Neuronal stem cell (in vitro differentiated cells): ENCODE measurements around the gene LRRC8E.

Experiments
- DNase-seq: peaks from one replicate; pipeline ENCODE4 v3.0.0-alpha.2; 2013; ENCODE audit warnings: low spot score
- H2AFZ ChIP-seq: one replicate; pipeline ENCODE4 v1.6.1; 2013; ENCODE audit warnings: mild to moderate bottlenecking, low read length, inconsistent platforms
- H2AK5ac ChIP-seq: 2 replicates; pipeline ENCODE4 v1.6.1; 2013; ENCODE audit warnings: low read depth, mild to moderate bottlenecking, inconsistent platforms, low read length, moderate library complexity, mixed read lengths
- H2BK120ac ChIP-seq: 2 replicates; pipeline ENCODE4 v1.6.1; 2013; ENCODE audit warnings: low read depth, mild to moderate bottlenecking, inconsistent platforms, low read length, moderate library complexity, mixed read lengths
- H2BK12ac ChIP-seq: one replicate; pipeline ENCODE4 v1.6.1; 2013; ENCODE audit warnings: low read length, inconsistent platforms
- H2BK15ac ChIP-seq: 2 replicates; pipeline ENCODE4 v1.6.1; 2013; ENCODE audit warnings: mild to moderate bottlenecking, low read length, inconsistent platforms, mixed read lengths
- H2BK5ac ChIP-seq: one replicate; pipeline ENCODE4 v1.6.1; 2013; ENCODE audit warnings: inconsistent platforms, mild to moderate bottlenecking, low read length, moderate library complexity
- H3K14ac ChIP-seq: one replicate; pipeline ENCODE4 v1.6.1; 2013; ENCODE audit warnings: low read length, inconsistent platforms
- H3K18ac ChIP-seq: 2 replicates; pipeline ENCODE4 v1.6.1; 2013; ENCODE audit warnings: low read length, inconsistent platforms
- H3K23ac ChIP-seq: 2 replicates; pipeline ENCODE4 v1.6.1; 2013; ENCODE audit warnings: low read depth, mild to moderate bottlenecking, mixed read lengths, low read length, inconsistent platforms; ENCODE audit not compliant: poor library complexity
- H3K27ac ChIP-seq: replicated peaks from 3 replicates; pipeline ENCODE4 v1.5.1; 2013; ENCODE audit warnings: low read length, inconsistent platforms
- H3K27me3 ChIP-seq, 3 experiments: 2 replicates each; pipeline ENCODE4 v1.6.1; 2013; ENCODE audit warnings: low read length in 3 of 3, mild to moderate bottlenecking in 2 of 3, inconsistent platforms in 1 of 3, low read depth in 1 of 3, mixed read lengths in 1 of 3, moderate library complexity in 1 of 3; ENCODE audit not compliant: control insufficient read depth in 3 of 3, insufficient read depth in 3 of 3
- H3K36me3 ChIP-seq, 2 donors: replicated peaks in 1 of 2; 2 replicates each; pipeline ENCODE4 v1.6.1; 2013; ENCODE audit warnings: low read length in 2 of 2; ENCODE audit not compliant: control insufficient read depth in 2 of 2, insufficient read depth in 2 of 2
- H3K4ac ChIP-seq: 2 replicates; pipeline ENCODE4 v1.6.1; 2013; ENCODE audit warnings: inconsistent platforms, mild to moderate bottlenecking, low read length, moderate library complexity
- H3K4me1 ChIP-seq, 2 donors: 1 replicate in 1 of 2; 2 replicates in 1 of 2; pipeline ENCODE4 v1.6.1; 2013; ENCODE audit warnings: low read length in 2 of 2, low read depth in 1 of 2; ENCODE audit not compliant: control insufficient read depth in 2 of 2, insufficient read depth in 1 of 2
- H3K4me2 ChIP-seq: one replicate; pipeline ENCODE4 v1.6.1; 2013; ENCODE audit warnings: mild to moderate bottlenecking, low read length, inconsistent platforms; ENCODE audit not compliant: insufficient read depth, poor library complexity, severe bottlenecking
- H3K4me3 ChIP-seq, 2 donors: 2 replicates each; pipeline ENCODE4 v1.5.1; 2013; ENCODE audit warnings: low read length in 2 of 2, mild to moderate bottlenecking in 2 of 2, inconsistent platforms in 1 of 2, moderate library complexity in 1 of 2
- H3K79me1 ChIP-seq: one replicate; pipeline ENCODE4 v1.6.1; 2013; ENCODE audit warnings: low read depth, mild to moderate bottlenecking, inconsistent platforms, low read length, moderate library complexity
- H3K9ac ChIP-seq: one replicate; pipeline ENCODE4 v1.6.1; 2013; ENCODE audit warnings: mild to moderate bottlenecking, low read depth, low read length, inconsistent platforms; ENCODE audit not compliant: poor library complexity
- H3K9me3 ChIP-seq, 2 donors: replicated peaks in 1 of 2; 2 replicates each; pipeline versions ENCODE3 to v1.6.1; 2013; ENCODE audit warnings: low read length in 2 of 2, mild to moderate bottlenecking in 2 of 2, inconsistent platforms in 1 of 2, low read depth in 1 of 2, mixed read lengths in 1 of 2, moderate library complexity in 1 of 2; ENCODE audit not compliant: control insufficient read depth in 2 of 2, insufficient read depth in 1 of 2
- H4K8ac ChIP-seq: one replicate; pipeline ENCODE4 v1.6.1; 2013; ENCODE audit warnings: low read depth, mild to moderate bottlenecking, inconsistent platforms, low read length, moderate library complexity
- H4K91ac ChIP-seq: one replicate; pipeline ENCODE4 v1.6.1; 2013; ENCODE audit warnings: low read length, low read depth, mild to moderate bottlenecking, inconsistent platforms; ENCODE audit not compliant: poor library complexity
- WGBS, 2 donors: extraction: QIAGEN DNeasy Blood & Tissue Kit; methylation state at CpG; one replicate each; pipeline ENCODE4 v1.1.7; 2013; ENCODE audit warnings: missing lambda C conversion rate in 2 of 2, mixed read lengths in 1 of 2; ENCODE audit not compliant: insufficient read length in 2 of 2, insufficient replicate concordance in 1 of 2; ENCODE audit errors: extremely low coverage in 2 of 2; 5-methylcytosine and 5-hydroxymethylcytosine counted together

LRRC8E gene

GRCh38 chr19:7943444-7944176, 55.3 kb downstream of the LRRC8E start, which contains the start of gene TIMM44:
TIMM44 (minus strand) TSS chr19:7943666; CDS start chr19:7943651, 15 bp downstream.
- Histone ChIP-seq H4K8ac (peak within 1 kb of the TSS; percentile 52), H2AK5ac (peak within 1 kb of the TSS; percentile 97), H3K27ac (peak within 1 kb of the TSS; percentile 80), H3K4me2 (peak within 1 kb of the TSS; percentile 93), H2BK15ac (peak within 1 kb of the TSS; percentile 83), H2BK120ac (peak within 1 kb of the TSS; percentile 29), H3K9ac (peak within 1 kb of the TSS; percentile 87), H3K18ac (peak within 1 kb of the TSS; percentile 95), H3K4ac (peak within 1 kb of the TSS; percentile 84), H2BK5ac (peak within 1 kb of the TSS; percentile 60), H3K14ac (no peak within 1 kb of the TSS), H3K23ac (peak within 1 kb of the TSS; percentile 73), H3K4me3 (peak within 1 kb of the TSS; percentile 92 to 93), H4K91ac (no peak within 1 kb of the TSS), H3K4me1 (peaks cover 0 to 3% of the 10 kb centered on the region in 2 donors), H2AFZ (peak within 1 kb of the TSS; percentile 93), H3K27me3 (no peaks in the 10 kb centered on the region), H2BK12ac (no peak within 1 kb of the TSS), H3K36me3 (peaks cover 18 to 40% of the 10 kb centered on the region in 2 donors), H3K79me1 (peaks cover 7% of the 10 kb centered on the region), H3K9me3 (no peaks in the 10 kb centered on the region)
- DNase-seq: peak; percentile 99
- no CpG with 5 or more reads among the region's 56 CpGs for WGBS, 2 donors

GRCh38 chr19:7944177-7944761, 56.0 kb downstream of the LRRC8E start:
- peak overlapping the region; percentile 29 for H2BK120ac ChIP-seq
- H3K23ac ChIP-seq: no peak overlapping the region
- peaks cover 7% of the 10 kb centered on the region for H3K79me1 ChIP-seq
- H2AFZ ChIP-seq: peak overlapping the region; percentile 93
- peak; percentile 89 for DNase-seq
- H3K27ac ChIP-seq: peak overlapping the region; percentile 18
- H2AK5ac ChIP-seq: no peak overlapping the region
- peaks cover 15 to 34% of the 10 kb centered on the region in 2 donors for H3K36me3 ChIP-seq
- no peak overlapping the region for H3K18ac ChIP-seq
- H3K9me3 ChIP-seq: no peaks in the 10 kb centered on the region
- H3K4ac ChIP-seq: no peak overlapping the region
- peak overlapping the region; percentile 84 to 92 for H3K4me3 ChIP-seq
- no peak overlapping the region for H4K8ac ChIP-seq
- H3K9ac ChIP-seq: peak overlapping the region; percentile 27
- WGBS, 2 donors: no CpG with 5 or more reads among the region's 18 CpGs
- H4K91ac ChIP-seq: no peak overlapping the region
- H2BK5ac ChIP-seq: no peak overlapping the region
- H3K14ac ChIP-seq: no peak overlapping the region
- H3K4me2 ChIP-seq: peak overlapping the region; percentile 72
- H3K27me3 ChIP-seq: no peaks in the 10 kb centered on the region
- no peak overlapping the region for H2BK12ac ChIP-seq
- peaks cover 0 to 3% of the 10 kb centered on the region in 2 donors for H3K4me1 ChIP-seq
- peak overlapping the region; percentile 21 for H2BK15ac ChIP-seq

DNA sequence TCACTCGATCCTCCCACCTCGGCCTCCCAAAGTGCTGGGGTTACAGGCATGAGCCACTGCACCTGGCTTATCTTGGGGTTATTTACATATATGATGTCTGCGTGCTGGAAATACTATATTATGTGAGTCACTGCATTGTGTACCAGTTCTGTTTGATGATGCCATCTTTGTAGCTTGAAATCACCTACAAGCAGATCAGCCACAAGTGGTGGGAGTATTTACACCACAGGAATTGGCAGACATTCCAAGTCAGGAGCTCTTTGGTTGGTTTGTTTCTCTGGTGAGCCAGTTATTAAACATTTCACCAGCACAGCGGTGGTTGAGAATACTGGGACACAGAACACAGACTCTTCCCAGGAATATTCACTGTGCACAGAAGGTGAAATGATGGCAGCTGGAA, 59.6 kb downstream of the LRRC8E start:
- Histone ChIP-seq H2AK5ac (no peak overlapping the region), H2BK15ac (no peak overlapping the region), H3K4me2 (no peak overlapping the region), H2AFZ (no peak overlapping the region), H3K14ac (no peak overlapping the region), H3K4me3 (no peak overlapping the region), H3K79me1 (no peaks in the 10 kb centered on the region), H3K23ac (no peak overlapping the region), H3K9ac (no peak overlapping the region), H3K36me3 (peaks cover 0 to 5% of the 10 kb centered on the region in 2 donors), H3K9me3 (no peaks in the 10 kb centered on the region), H3K27ac (no peak overlapping the region), H4K8ac (no peak overlapping the region), H2BK120ac (no peak overlapping the region), H3K4me1 (peaks cover 0 to 2% of the 10 kb centered on the region in 2 donors), H4K91ac (no peak overlapping the region), H3K27me3 (no peaks in the 10 kb centered on the region), H3K18ac (no peak overlapping the region), H2BK12ac (no peak overlapping the region), H2BK5ac (no peak overlapping the region), H3K4ac (no peak overlapping the region)
- no CpG with 5 or more reads among the region's 4 CpGs for WGBS, 2 donors
- DNase-seq: no peak
